PC-3 (cell line): Measurements from ENCODE around the gene DPF3.

ENCODE experiments used
- EZH2 ChIP-seq: fragments of 300-600 bp; sonication (generic); IDR thresholded peaks from one replicate; pipeline ENCODE4 v1.6.1; 2017; ENCODE audit warnings: antibody characterized with exemption, mild to moderate bottlenecking, low read length; ENCODE audit not compliant: unreplicated experiment
- EZH2phosphoT487 ChIP-seq: fragments of 300-600 bp; sonication (generic); IDR thresholded peaks from 2 replicates; pipeline ENCODE4 v1.6.1; 2018; ENCODE audit warnings: mild to moderate bottlenecking, antibody characterized with exemption, low read length, borderline replicate concordance
- TF ChIP-seq, protein P1 (sequence below): fragments of 300-600 bp; sonication (generic); conservative IDR thresholded peaks from 2 replicates; pipeline ENCODE4 v1.5.1; 2017; ENCODE audit warnings: antibody characterized with exemption, low read depth, mild to moderate bottlenecking, low read length

DNA sequence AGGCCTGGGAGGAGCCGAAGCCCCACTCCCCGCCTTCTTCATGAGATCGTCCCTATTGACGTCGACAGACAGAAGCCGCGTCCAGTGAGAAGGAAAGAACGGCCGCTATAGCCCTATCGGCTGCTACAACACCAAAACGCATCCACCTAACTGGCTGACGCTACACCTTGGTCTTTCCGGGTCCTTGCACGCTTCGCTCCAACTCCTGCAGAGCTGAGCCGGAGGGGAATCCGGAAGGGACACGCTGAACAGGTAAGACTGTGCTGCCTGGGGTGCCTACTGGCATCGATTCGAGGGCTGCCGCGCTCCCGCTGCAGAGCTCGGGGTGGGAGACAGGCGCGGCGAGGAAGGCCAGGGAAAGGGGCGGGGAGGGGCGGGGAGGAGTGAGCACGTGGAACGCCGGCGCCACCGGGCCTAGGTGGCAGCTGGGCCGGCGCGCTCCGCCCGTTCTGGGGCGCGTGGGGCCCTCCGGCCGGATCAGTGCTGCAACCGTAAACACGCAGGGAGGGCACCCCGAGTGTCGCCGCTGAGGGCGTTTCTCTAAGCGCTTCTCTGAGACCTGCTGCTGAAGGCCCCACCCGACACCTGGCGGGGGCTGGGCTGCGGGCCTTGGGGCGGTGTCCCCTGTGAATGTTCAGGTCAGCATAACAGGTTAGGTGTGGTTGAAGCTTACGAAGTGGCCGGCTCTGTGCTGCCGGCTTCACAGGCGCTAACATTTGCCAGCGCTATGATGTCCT is 32.6 kb upstream of the DPF3 start, which contains the start of gene DCAF4:
- TF ChIP-seq, protein P1, sequence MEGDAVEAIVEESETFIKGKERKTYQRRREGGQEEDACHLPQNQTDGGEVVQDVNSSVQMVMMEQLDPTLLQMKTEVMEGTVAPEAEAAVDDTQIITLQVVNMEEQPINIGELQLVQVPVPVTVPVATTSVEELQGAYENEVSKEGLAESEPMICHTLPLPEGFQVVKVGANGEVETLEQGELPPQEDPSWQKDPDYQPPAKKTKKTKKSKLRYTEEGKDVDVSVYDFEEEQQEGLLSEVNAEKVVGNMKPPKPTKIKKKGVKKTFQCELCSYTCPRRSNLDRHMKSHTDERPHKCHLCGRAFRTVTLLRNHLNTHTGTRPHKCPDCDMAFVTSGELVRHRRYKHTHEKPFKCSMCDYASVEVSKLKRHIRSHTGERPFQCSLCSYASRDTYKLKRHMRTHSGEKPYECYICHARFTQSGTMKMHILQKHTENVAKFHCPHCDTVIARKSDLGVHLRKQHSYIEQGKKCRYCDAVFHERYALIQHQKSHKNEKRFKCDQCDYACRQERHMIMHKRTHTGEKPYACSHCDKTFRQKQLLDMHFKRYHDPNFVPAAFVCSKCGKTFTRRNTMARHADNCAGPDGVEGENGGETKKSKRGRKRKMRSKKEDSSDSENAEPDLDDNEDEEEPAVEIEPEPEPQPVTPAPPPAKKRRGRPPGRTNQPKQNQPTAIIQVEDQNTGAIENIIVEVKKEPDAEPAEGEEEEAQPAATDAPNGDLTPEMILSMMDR = no peak
- TF ChIP-seq EZH2phosphoT487 = no peak; the same call in 1 of the 2 replicates
- no peak for TF ChIP-seq EZH2
